HG03378 (cell line): Measurements from ENCODE around the gene CCNB2.
"Not testable (repeated sequence)": the region's sequence is repeated elsewhere in the genome, so short reads cannot be mapped to it uniquely, and the experiment has no call there.

Experiments used
- ATAC-seq: cut with Tn5 transposase; IDR thresholded peaks from one replicate; pipeline ENCODE4 v1.9.1; 2021; ENCODE audit warnings: mild to moderate bottlenecking, moderate library complexity; ENCODE audit not compliant: unreplicated experiment

CCNB2 gene

DNA sequence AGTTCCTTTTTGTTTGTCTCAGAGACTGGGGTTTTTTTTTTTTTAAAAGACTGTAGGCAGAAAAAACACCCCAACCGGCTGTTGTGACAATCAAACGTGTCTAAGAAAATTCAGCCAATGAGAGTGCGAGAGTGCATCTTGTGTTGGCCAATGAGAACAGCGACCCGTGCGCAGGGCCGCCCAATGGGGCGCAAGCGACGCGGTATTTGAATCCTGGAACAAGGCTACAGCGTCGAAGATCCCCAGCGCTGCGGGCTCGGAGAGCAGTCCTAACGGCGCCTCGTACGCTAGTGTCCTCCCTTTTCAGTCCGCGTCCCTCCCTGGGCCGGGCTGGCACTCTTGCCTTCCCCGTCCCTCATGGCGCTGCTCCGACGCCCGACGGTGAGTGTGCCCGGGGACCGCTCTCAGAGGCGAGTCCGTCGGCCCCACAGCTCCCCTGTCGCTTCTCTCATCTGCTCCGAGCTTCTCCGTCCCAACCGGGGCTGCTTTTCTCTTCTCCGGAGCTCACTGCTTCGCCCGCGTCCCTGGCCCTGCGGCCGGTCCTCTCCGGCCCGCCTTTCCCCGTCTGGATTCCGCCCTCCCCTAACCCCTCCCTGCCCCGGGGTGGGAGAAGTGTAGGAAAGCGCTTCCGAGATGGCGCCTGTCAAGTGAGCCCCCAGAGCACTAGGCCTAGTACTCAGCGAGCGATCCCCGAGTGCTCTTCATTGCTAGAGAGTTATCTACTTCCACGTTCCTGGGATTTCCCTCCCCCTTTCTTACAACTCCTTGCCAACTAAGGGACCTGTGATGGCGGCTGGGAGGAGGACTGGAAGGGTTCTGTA, at the start of gene CCNB2:
TSS of gene CCNB2 (plus strand) at position 235 of the 821 bp plus-strand sequence. CDS start at position 358, 123 bp downstream.
- peak; percentile 94 for ATAC-seq

- no peak for ATAC-seq
Observed at GRCh38 chr15:59059076-59059597, 45.8 kb upstream of the CCNB2 start.

- ATAC-seq: no peak
Observed at GRCh38 chr15:59060348-59060747, 44.6 kb upstream of the CCNB2 start.

GRCh38 chr15:59063042-59063441, 41.9 kb upstream of the CCNB2 start:
- no peak for ATAC-seq

DNA sequence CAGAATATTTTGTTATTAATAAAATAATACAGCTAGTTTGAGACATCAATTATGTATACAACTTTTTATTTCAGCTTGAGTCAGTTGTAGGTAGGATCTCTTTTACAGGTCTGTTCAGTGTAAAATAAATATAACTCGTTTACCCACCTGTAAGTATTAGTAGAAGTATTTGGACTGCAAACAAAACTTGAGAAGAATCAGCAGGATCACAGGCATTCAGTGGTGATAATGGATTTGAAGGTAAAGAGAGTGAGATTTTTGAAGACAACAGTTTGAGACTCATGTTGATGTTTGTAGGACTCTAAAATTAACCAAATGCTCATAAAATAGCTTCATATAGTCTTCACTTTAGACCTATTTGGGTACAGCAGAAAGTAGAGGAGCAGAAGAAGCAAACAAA, 35.5 kb upstream of the CCNB2 start:
- no peak for ATAC-seq

GRCh38 chr15:59074607-59075006, 30.3 kb upstream of the CCNB2 start:
- ATAC-seq: no peak

GRCh38 chr15:59087731-59088130, 17.2 kb upstream of the CCNB2 start:
- no peak for ATAC-seq

DNA sequence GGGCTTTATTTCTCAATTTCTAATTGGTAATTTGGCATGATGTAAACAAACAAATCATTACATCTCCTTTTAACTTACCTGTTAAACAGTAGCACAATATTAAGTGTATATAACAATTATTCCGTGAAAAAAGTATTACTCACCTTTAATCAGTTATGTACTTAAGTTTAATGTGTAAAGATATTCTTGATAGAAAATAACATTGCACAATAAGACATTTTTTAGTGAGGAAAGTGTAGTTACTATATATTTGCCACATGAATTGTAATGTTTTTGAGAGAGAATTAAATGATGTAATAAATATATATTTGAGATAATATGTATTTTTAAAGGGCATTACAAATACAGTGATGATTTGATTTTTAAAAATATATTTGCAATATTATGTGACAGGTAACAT, 10.9 kb upstream of the CCNB2 start:
- ATAC-seq: no peak

DNA sequence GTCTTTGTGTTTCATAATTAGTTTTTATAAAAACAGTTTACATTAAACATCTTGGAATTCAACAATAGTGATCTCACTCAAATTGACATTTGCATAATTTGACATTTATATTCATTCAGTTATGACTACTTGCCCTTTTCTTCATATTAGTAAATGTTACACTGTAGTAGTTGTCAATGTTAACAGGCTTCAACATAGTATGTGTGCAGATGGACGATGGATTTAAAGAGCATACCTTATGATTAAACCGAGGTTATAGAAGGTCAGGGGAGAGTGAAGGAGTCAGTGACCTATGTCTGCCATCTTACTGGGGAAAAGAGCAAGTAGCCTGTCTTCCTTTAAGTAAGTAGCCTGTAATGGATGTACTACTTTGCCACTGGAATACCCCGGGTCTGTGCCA, 8.5 kb upstream of the CCNB2 start:
- no peak for ATAC-seq

GRCh38 chr15:59099162-59099685, 5.7 kb upstream of the CCNB2 start:
- ATAC-seq: no peak

DNA sequence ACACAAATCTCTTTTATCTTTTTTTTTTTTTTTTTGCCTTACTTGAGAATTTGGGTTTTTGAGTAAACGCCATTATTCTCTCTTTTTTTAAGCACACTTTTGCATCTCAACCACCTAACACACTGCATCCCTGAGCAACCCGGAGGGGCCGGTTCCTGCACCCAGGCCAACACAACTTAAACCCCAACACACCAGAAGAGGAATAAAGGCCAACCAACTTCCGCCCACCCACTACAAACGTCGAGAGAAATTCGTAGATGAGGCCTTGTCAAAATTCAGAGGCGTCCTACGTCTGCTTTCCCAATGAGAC, 389 bp upstream of the CCNB2 start:
- ATAC-seq: no peak

GRCh38 chr15:59105854-59106253, 908 bp downstream of the CCNB2 start:
- ATAC-seq: no peak

- ATAC-seq: no peak
Observed at GRCh38 chr15:59111251-59111650, 6.3 kb downstream of the CCNB2 start.

GRCh38 chr15:59115047-59115446, 10.1 kb downstream of the CCNB2 start:
- ATAC-seq: no peak

DNA sequence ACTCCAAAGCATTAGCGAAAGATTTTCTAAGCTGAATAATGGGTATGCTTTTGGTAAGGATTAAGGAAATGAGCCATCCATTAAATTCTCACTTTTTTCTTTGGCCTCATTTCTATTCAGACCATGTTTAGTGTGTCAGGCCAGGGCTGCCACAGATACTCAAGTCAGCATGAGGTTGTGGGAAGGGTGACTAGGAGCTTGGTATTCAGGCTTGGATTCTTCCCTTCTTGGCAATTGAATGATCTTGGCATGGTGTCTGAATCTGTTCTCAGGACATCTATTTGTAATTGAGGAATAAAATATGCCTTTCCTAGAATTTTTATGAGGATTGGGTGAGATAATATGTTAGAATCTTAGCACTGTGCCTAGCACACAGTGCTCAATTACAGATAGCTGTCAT, 11.2 kb downstream of the CCNB2 start:
- ATAC-seq: no peak

- ATAC-seq: no peak
Observed at GRCh38 chr15:59116771-59117170, 11.8 kb downstream of the CCNB2 start.

DNA sequence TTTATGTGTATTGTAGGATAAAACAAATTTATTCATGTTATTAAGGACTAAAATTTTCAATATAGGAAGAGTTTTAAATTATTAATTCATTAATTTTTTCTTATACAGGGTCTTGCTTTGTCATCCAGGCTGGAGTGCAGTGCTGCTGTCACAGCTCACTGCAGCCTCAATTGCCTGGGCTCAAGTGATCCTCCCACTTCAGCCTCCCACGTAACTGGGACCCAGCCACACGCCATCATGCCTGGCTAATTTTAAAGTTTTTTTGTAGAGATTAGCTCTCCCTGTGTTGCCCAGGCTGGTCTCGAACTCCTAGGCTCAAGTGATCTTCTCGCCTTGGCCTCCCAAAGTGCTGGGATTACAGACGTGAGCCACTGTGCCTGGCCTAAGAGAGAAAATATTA, 14.7 kb downstream of the CCNB2 start:
- no peak for ATAC-seq

- ATAC-seq: no peak
Observed at GRCh38 chr15:59120937-59121336, 16.0 kb downstream of the CCNB2 start.

- ATAC-seq: no peak
Observed at GRCh38 chr15:59124261-59124660, 19.3 kb downstream of the CCNB2 start.

- not testable (repeated sequence) for ATAC-seq
Observed at GRCh38 chr15:59125683-59126082, 20.7 kb downstream of the CCNB2 start.

GRCh38 chr15:59127255-59127654, 22.3 kb downstream of the CCNB2 start:
- ATAC-seq: not testable (repeated sequence)

DNA sequence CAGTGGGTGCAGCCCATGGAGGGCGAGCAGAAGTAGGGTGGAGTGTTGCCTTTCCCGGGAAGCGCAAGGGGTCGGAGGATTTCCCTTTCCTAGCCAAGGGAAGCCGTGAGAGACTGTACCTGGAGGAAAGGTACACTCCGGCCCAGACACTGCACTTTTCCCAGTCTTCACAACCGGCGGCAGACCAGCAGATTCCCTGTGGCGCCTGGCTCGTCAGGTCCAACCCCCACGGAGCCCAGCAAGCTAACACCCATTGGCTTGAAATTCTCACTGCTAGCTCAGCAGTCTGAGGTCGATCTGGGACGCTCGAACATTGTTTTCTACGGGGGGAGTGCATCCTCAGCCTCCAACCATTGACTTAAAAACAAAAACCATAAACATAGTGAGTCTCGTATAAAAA, 26.5 kb downstream of the CCNB2 start:
- ATAC-seq: no peak
